K562 treated with DMSO at 1 percent for 4 hours (cell line): ENCODE data around the gene ARFGEF2. TPM values are rescaled to one million over a fixed set of nuclear protein-coding genes. Genes with fewer than 3 reads are reported as not detected.

Experiments
- total RNA-seq: library from RNA; unstranded; fragments of 300-600 nt; gene quantifications from 2 replicates; pipeline ENCODE4 v1.2.3, GENCODE V29; 2022; ENCODE audit not compliant: insufficient read depth

The ARFGEF2 gene
- total RNA-seq = 10.9 and 11.8 TPM in 2 replicates

GRCh38 chr20:48921168-48921882 lies at the start of gene ARFGEF2:
TSS of gene ARFGEF2 (plus strand) at chr20:48921711. CDS start at chr20:48921890, 179 bp downstream.

GRCh38 chr20:49046087-49046900 lies 124.8 kb downstream of the ARFGEF2 start, which contains the start of gene CSE1L:
TSS of gene CSE1L (plus strand) at chr20:49046312. CDS start at chr20:49058464, 12,152 bp downstream.

Other genes with a start within 250 kb of the ARFGEF2 start
- 17.1 and 21.6 TPM in 2 replicates for gene PREX1, start 93.7 kb upstream of the ARFGEF2 start, total RNA-seq
- gene CSE1L, start 124.6 kb downstream of the ARFGEF2 start, total RNA-seq = 71.8 and 86.4 TPM in 2 replicates